H1 (cell line): ENCODE data around the gene PCSK4. TPM values are rescaled to one million over a fixed set of nuclear protein-coding genes. Genes with fewer than 3 reads are reported as not detected.
A peak's percentile ranks its signal among the peaks of the same experiment; 100 is the strongest.

Source experiments
- CTCF ChIA-PET: fragments of 300-600 bp; sonication (Branson Sonifier 250); formaldehyde crosslinking; loops from one replicate; lab custom pipeline; 2021; ENCODE audit not compliant: partially characterized antibody; lab: Charles Lee
- POLR2A ChIA-PET: fragments of 300-600 bp; sonication (Branson Sonifier 250); formaldehyde crosslinking; loops from one replicate; lab custom pipeline; 2021; ENCODE audit warnings: inconsistent platforms; ENCODE audit not compliant: partially characterized antibody; lab: Charles Lee
- DNase-seq, 2 experiments: peaks; one replicate each; pipeline versions ENCODE4 v3.0.0 to v3.0.0-alpha.2; 2010 to 2022; ENCODE audit warnings: low spot score in 2 of 2, low read depth in 1 of 2, mixed read lengths in 1 of 2
- FAIRE-seq: peaks from 2 replicates; lab custom pipeline; 2011; peaks lifted over from hg19 to GRCh38; lab: Jason Lieb, UNC
- H2AFZ ChIP-seq: 2 replicates; pipeline ENCODE4 v1.8.1; 2012; ENCODE audit warnings: low read length, inconsistent platforms
- H2AK5ac ChIP-seq: 2 replicates; pipeline ENCODE4 v1.6.1; 2013; ENCODE audit warnings: low read depth, low read length
- H2BK120ac ChIP-seq: replicated peaks from 2 replicates; pipeline ENCODE3; 2013; ENCODE audit warnings: low read depth, low read length, inconsistent platforms
- H2BK12ac ChIP-seq: 2 replicates; pipeline ENCODE4 v1.6.1; 2013; ENCODE audit warnings: low read depth, low read length
- H2BK15ac ChIP-seq: 2 replicates; pipeline ENCODE4 v1.6.1; 2013; ENCODE audit warnings: low read length
- H2BK20ac ChIP-seq: 2 replicates; pipeline ENCODE4 v1.6.1; 2013; ENCODE audit warnings: low read length
- H2BK5ac ChIP-seq: 2 replicates; pipeline ENCODE4 v1.6.1; 2013; ENCODE audit warnings: low read depth, low read length
- H3K14ac ChIP-seq: 2 replicates; pipeline ENCODE4 v1.6.1; 2013; ENCODE audit warnings: inconsistent platforms; ENCODE audit not compliant: insufficient read length
- H3K18ac ChIP-seq: 2 replicates; pipeline ENCODE4 v1.6.1; 2013; ENCODE audit warnings: low read length; ENCODE audit errors: extremely low read depth
- H3K23ac ChIP-seq: 2 replicates; pipeline ENCODE4 v1.6.1; 2013; ENCODE audit warnings: inconsistent platforms; ENCODE audit not compliant: insufficient read length
- H3K23me2 ChIP-seq: 2 replicates; pipeline ENCODE4 v1.6.1; 2013; ENCODE audit warnings: low read depth, low read length
- H3K27ac ChIP-seq: 2 replicates; pipeline ENCODE4 v1.6.1; 2011; ENCODE audit warnings: low read depth, low read length, inconsistent platforms
- H3K27me3 ChIP-seq, 4 experiments: replicated peaks in 1 of 4; 1 replicate in 1 of 4; 2 replicates in 3 of 4; pipeline versions ENCODE4 v1.6.1 to v1.8.1; 2011 to 2013; ENCODE audit warnings: low read length in 3 of 4, mild to moderate bottlenecking in 3 of 4, inconsistent platforms in 2 of 4, mixed read lengths in 2 of 4, moderate library complexity in 1 of 4; ENCODE audit not compliant: control insufficient read depth in 3 of 4, insufficient read depth in 3 of 4; ENCODE audit errors: extremely low read depth in 1 of 4
- H3K36me3 ChIP-seq, 4 experiments: 2 replicates each; pipeline versions ENCODE4 v1.6.1 to v1.8.1; 2011 to 2013; ENCODE audit warnings: mild to moderate bottlenecking in 4 of 4, low read length in 3 of 4, moderate library complexity in 2 of 4, control low read depth in 1 of 4, inconsistent platforms in 1 of 4; ENCODE audit not compliant: insufficient read depth in 4 of 4, control insufficient read depth in 2 of 4
- H3K4ac ChIP-seq: replicated peaks from 2 replicates; pipeline ENCODE3; 2013; ENCODE audit warnings: low read length, low read depth, mixed read lengths, inconsistent platforms; ENCODE audit not compliant: insufficient read length
- H3K4me1 ChIP-seq, 4 experiments: replicated peaks in 1 of 4; 1 replicate in 1 of 4; 2 replicates in 3 of 4; pipeline versions ENCODE4 v1.6.1 to v1.8.1; 2011 to 2013; ENCODE audit warnings: low read length in 3 of 4, inconsistent platforms in 2 of 4, mixed read lengths in 1 of 4; ENCODE audit not compliant: insufficient read depth in 4 of 4, control insufficient read depth in 3 of 4
- H3K4me2 ChIP-seq, 2 experiments: 2 replicates each; pipeline versions ENCODE4 v1.6.1 to v1.8.1; 2011 to 2013; ENCODE audit warnings: low read depth in 2 of 2, low read length in 2 of 2, control low read depth in 1 of 2, inconsistent platforms in 1 of 2, mild to moderate bottlenecking in 1 of 2; ENCODE audit not compliant: insufficient read depth in 1 of 2
- H3K4me3 ChIP-seq, 4 experiments: fragments of 200-600, 300-600 bp in 1 of 4; sonication (generic), shearing (Covaris generic), sonication (Bioruptor Twin) in 1 of 4; 2 replicates each; pipeline versions ENCODE4 v1.5.1 to v1.8.1; 2011 to 2016; ENCODE audit warnings: low read length in 4 of 4, low read depth in 3 of 4, control low read depth in 2 of 4, inconsistent platforms in 2 of 4, mild to moderate bottlenecking in 2 of 4, mixed read lengths in 1 of 4, moderate library complexity in 1 of 4; ENCODE audit not compliant: insufficient read depth in 2 of 4; ENCODE audit errors: extremely low read depth in 1 of 4
- H3K56ac ChIP-seq: replicated peaks from 2 replicates; pipeline ENCODE3; 2013; ENCODE audit warnings: low read depth, mild to moderate bottlenecking, mixed read lengths, low read length, inconsistent platforms; ENCODE audit not compliant: insufficient read length
- H3K79me1 ChIP-seq: 2 replicates; pipeline ENCODE4 v1.6.1; 2013; ENCODE audit warnings: low read depth, low read length, control low read depth
- H3K79me2 ChIP-seq, 2 experiments: 2 replicates each; pipeline versions ENCODE4 v1.6.1 to v1.8.1; 2012 to 2013; ENCODE audit warnings: low read length in 2 of 2, mild to moderate bottlenecking in 2 of 2, inconsistent platforms in 1 of 2; ENCODE audit not compliant: insufficient read depth in 2 of 2, control insufficient read depth in 1 of 2
- H3K9ac ChIP-seq, 4 experiments: replicated peaks in 1 of 4; 1 replicate in 1 of 4; 2 replicates in 3 of 4; pipeline versions ENCODE4 v1.6.1 to v1.8.1; 2011 to 2013; ENCODE audit warnings: low read depth in 3 of 4, low read length in 3 of 4, control low read depth in 2 of 4, mild to moderate bottlenecking in 2 of 4, moderate library complexity in 2 of 4, inconsistent platforms in 1 of 4; ENCODE audit errors: extremely low read depth in 1 of 4
- H3K9me3 ChIP-seq, 2 experiments: 2 replicates each; pipeline versions ENCODE4 v1.6.1 to v1.8.1; 2012 to 2013; ENCODE audit warnings: mild to moderate bottlenecking in 2 of 2, moderate library complexity in 2 of 2, control low read depth in 1 of 2, inconsistent platforms in 1 of 2, low read depth in 1 of 2, low read length in 1 of 2, mixed read lengths in 1 of 2; ENCODE audit not compliant: insufficient read depth in 2 of 2
- H4K20me1 ChIP-seq, 2 experiments: replicated peaks in 1 of 2; 2 replicates each; pipeline versions ENCODE3 to v1.8.1; 2011 to 2013; ENCODE audit warnings: inconsistent platforms in 2 of 2, low read length in 2 of 2, mild to moderate bottlenecking in 1 of 2; ENCODE audit not compliant: insufficient read depth in 2 of 2, control insufficient read depth in 1 of 2
- H4K5ac ChIP-seq: 2 replicates; pipeline ENCODE4 v1.6.1; 2013; ENCODE audit warnings: low read length, low read depth, mixed read lengths, inconsistent platforms; ENCODE audit not compliant: insufficient read length
- H4K8ac ChIP-seq: 2 replicates; pipeline ENCODE4 v1.8.0; 2013; ENCODE audit warnings: mild to moderate bottlenecking, moderate library complexity, low read length, inconsistent platforms; ENCODE audit not compliant: insufficient read depth; ENCODE audit errors: extremely low read depth
- H4K91ac ChIP-seq: replicated peaks from 2 replicates; pipeline ENCODE3; 2013; ENCODE audit warnings: low read length, mixed read lengths, inconsistent platforms; ENCODE audit not compliant: insufficient read length
- EGR1 ChIP-seq: IDR thresholded peaks from 2 replicates; pipeline ENCODE4 v1.6.1; 2011; ENCODE audit warnings: low read depth, low read length, borderline replicate concordance
- POLR2AphosphoS5 ChIP-seq: IDR thresholded peaks from 2 replicates; pipeline ENCODE4 v1.6.1; 2011; ENCODE audit warnings: low read depth, low read length
- RXRA ChIP-seq: IDR thresholded peaks from 2 replicates; pipeline ENCODE4 v1.6.1; 2011; ENCODE audit warnings: low read depth, mild to moderate bottlenecking, low read length, moderate library complexity; ENCODE audit not compliant: insufficient read depth
- SIRT6 ChIP-seq: IDR thresholded peaks from one replicate; pipeline ENCODE4 v1.7.1; 2012; ENCODE audit warnings: low read length, inconsistent platforms
- SUZ12 ChIP-seq: fragments of 200-600 bp; sonication (generic); IDR thresholded peaks from 2 replicates; pipeline ENCODE4 v1.6.1; 2012; ENCODE audit warnings: mild to moderate bottlenecking, inconsistent platforms, low read length, moderate library complexity, mixed read lengths
- TEAD4 ChIP-seq: IDR thresholded peaks from 2 replicates; pipeline ENCODE4 v1.6.1; 2012; ENCODE audit warnings: low read depth, low read length, inconsistent platforms, mixed read lengths
- ZNF274 ChIP-seq: IDR thresholded peaks from 2 replicates; pipeline ENCODE4 v1.7.0; 2012; ENCODE audit warnings: low read length, borderline replicate concordance; ENCODE audit errors: extremely low read depth
- WGBS, 2 experiments: shearing (Covaris generic) in 1 of 2; methylation state at CpG; one replicate each; pipeline versions ENCODE4 v1.1.6 to v1.1.7; 2013 to 2015; ENCODE audit warnings: low lambda C conversion rate in 2 of 2, mixed read lengths in 2 of 2, inconsistent platforms in 1 of 2, low coverage in 1 of 2, missing lambda C conversion rate in 1 of 2; ENCODE audit not compliant: insufficient replicate concordance in 2 of 2, insufficient coverage in 1 of 2, insufficient read length in 1 of 2; ENCODE audit errors: extremely low coverage in 1 of 2, missing lambda C conversion rate in 1 of 2; 5-methylcytosine and 5-hydroxymethylcytosine counted together
- polyA plus RNA-seq, 7 experiments: library from polyadenylated mRNA; depleted of rRNA in 3 of 7; stranded (reverse) in 5 of 7; unstranded in 2 of 7; fragments of >200 nt in 5 of 7; fragments of 200-250 nt in 2 of 7; gene quantifications; 1 replicate in 5 of 7; 2 replicates in 1 of 7; 4 replicates in 1 of 7; pipeline versions ENCODE4 v1.2.1 to v1.2.3, GENCODE V29; 2011 to 2013; ENCODE audit warnings: missing spikeins in 2 of 7, mixed read lengths in 2 of 7
- total RNA-seq: library from RNA; stranded (reverse); fragmentation: NEBNext Ultra II Directional; extraction: Animal tissue kit (Norgen Biotek cat#: 25700); gene quantifications from 2 replicates; pipeline ENCODE4 v1.2.1, GENCODE V29; 2021
- TF ChIP-seq, protein P1 (sequence below): IDR thresholded peaks from 2 replicates; pipeline ENCODE4 v1.6.1; 2012; ENCODE audit warnings: inconsistent platforms

PCSK4 gene
- total and polyA plus RNA-seq, 2 of the 8 experiments (the other 6 are each of a cell fraction or from before 2014, with no cell fraction given) = 9.8 to 10.7 TPM

DNA sequence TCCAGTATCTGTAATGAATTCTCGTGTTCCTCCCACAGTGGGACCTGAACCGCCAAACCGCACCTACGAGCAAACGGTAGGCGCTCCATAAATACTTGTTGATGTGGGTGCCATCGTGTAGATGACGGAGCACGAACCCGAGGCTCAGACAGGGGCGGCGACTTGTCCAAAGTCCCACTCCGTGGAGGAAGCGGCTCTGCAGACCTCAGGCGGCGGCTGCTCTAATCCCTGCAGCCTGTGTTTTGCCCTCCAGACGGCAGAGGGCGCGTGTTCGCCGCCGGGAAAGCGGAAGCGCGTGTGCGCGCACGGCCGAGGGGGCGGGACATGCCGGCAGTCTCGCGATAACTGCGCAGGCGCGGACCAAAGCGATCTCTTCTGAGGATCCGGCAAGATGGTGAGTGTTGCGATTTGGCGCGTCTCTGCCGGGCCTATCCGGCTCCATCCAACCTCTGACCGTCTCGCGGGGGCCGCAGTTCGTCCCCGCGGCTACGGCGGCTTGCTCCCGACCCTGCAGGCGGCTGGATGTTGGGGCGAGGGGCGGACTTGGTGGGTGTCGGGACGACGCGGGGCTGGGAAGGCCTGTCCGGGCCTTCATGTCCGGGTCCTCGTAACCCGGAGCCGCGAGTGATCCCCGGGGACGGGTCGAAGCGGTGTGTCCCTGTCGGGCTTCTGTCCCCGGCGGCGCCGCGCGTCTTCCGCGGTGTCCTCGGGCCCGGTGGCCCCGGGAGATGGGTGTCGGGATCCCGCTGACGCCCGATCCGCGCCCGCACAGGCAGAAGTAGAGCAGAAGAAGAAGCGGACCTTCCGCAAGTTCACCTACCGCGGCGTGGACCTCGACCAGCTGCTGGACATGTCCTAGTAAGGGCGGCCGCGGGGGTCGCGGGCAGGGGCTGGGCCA, 51.9 kb downstream of the PCSK4 start, which contains the start of gene RPS15:
Gene RPS15 (plus strand): TSS at position 362 of the 898 bp plus-strand sequence. CDS start 30 bp downstream, at position 392.
- Histone ChIP-seq H2BK20ac (no peak within 1 kb of the TSS), H3K4me2 (peak within 1 kb of the TSS; percentile 74 to 75), H3K9me3 (no peaks in the 10 kb centered on the region), H2AK5ac (no peak within 1 kb of the TSS; the same call in 1 of the 2 replicates), H3K23ac (no peak within 1 kb of the TSS), H3K27ac (peak within 1 kb of the TSS; percentile 96), H3K56ac (peak within 1 kb of the TSS; percentile 77), H3K79me1 (peaks cover 4% of the 10 kb centered on the region), H4K5ac (peak within 1 kb of the TSS; percentile 79), H2BK5ac (peak within 1 kb of the TSS; percentile 95), H3K4me1 (peaks cover 0 to 5% (median 4%) of the 10 kb centered on the region in 4 experiments; a peak in 4 of 7 replicates), H2AFZ (no peak within 1 kb of the TSS), H2BK120ac (no peak within 1 kb of the TSS), H2BK12ac (no peak within 1 kb of the TSS), H3K4me3 (peak within 1 kb of the TSS; percentile 72 to 97 (median 90)), H3K36me3 (peaks cover 29 to 54% (median 39%) of the 10 kb centered on the region in 4 experiments), H4K91ac (peak within 1 kb of the TSS; percentile 91), H3K4ac (peak within 1 kb of the TSS; percentile 98), H3K18ac (peak within 1 kb of the TSS; percentile 87), H2BK15ac (no peak within 1 kb of the TSS), H4K8ac (peak within 1 kb of the TSS; percentile 100), H3K9ac (peak within 1 kb of the TSS; percentile 91 to 99 (median 96)), H3K14ac (no peak within 1 kb of the TSS), H3K27me3 (no peaks in the 10 kb centered on the region), H4K20me1 (peaks cover 23 to 31% of the 10 kb centered on the region in 2 experiments), H3K23me2 (peaks cover 3% of the 10 kb centered on the region; the same call in 1 of the 2 replicates), H3K79me2 (peaks cover 2 to 24% of the 10 kb centered on the region in 2 experiments; a peak in 3 of 4 replicates)
- POLR2A ChIA-PET = interaction anchor here (0.6 to 7.6 kb wide), 19 partner anchors 12 to 194 kb away, joined by 3 to 109 read pairs (median 3); partner anchors contain the start of genes APC2 and REEP6
- 3% methylated on average over 85 of the region's 100 CpGs; no CpG with 5 or more reads in 1 of the 2 experiments for WGBS, 2 experiments
- FAIRE-seq (no peak), DNase-seq (peak; percentile 90 to 97)
- CTCF ChIA-PET = interaction anchor here (0.6 to 2.0 kb wide), 4 partner anchors 13 to 66 kb away, joined by 3 to 6 read pairs (median 4); no protein-coding TSS in a partner anchor
- TF ChIP-seq TEAD4 = 0 out of 2 replicates have a peak, but pooled peaks have one; percentile 9
- peak; percentile 87 for TF ChIP-seq EGR1
- no peak for TF ChIP-seq SIRT6
- TF ChIP-seq POLR2AphosphoS5 = peak; percentile 99
- no peak for TF ChIP-seq ZNF274
- TF ChIP-seq RXRA = no peak
- TF ChIP-seq, protein P1, sequence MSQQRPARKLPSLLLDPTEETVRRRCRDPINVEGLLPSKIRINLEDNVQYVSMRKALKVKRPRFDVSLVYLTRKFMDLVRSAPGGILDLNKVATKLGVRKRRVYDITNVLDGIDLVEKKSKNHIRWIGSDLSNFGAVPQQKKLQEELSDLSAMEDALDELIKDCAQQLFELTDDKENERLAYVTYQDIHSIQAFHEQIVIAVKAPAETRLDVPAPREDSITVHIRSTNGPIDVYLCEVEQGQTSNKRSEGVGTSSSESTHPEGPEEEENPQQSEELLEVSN = peak; percentile 19; the same call in 1 of the 2 replicates
- no peak for TF ChIP-seq SUZ12
